ENCODE results near the gene WFDC6.
"Not testable (repeated sequence)": the region's sequence is repeated elsewhere in the genome, so short reads cannot be mapped to it uniquely, and the experiment has no call there.

The WFDC6 gene

GRCh38 chr20:45539382-45539781 is at the start of gene WFDC6:
Gene WFDC6 (minus strand): TSS chr20:45539482. CDS start chr20:45539407, 75 bp downstream.
- no peak for DNase-seq

GRCh38 chr20:45588800-45589199 is 49.5 kb upstream of the WFDC6 start:
- no peak for DNase-seq

- DNase-seq = not testable (repeated sequence)
Observed at GRCh38 chr20:45585986-45586385, 46.7 kb upstream of the WFDC6 start.

- not testable (repeated sequence) for DNase-seq
Observed at GRCh38 chr20:45584294-45584693, 45.0 kb upstream of the WFDC6 start.

GRCh38 chr20:45583502-45583901 is 44.2 kb upstream of the WFDC6 start:
- DNase-seq = no peak

GRCh38 chr20:45581702-45582101 is 42.4 kb upstream of the WFDC6 start:
- no peak for DNase-seq

GRCh38 chr20:45579184-45579583 is 39.9 kb upstream of the WFDC6 start, which contains the start of gene WFDC8:
Gene WFDC8 (minus strand): TSS chr20:45579284. CDS start chr20:45579247, 37 bp downstream.
- no peak for DNase-seq

GRCh38 chr20:45578231-45578630 is 38.9 kb upstream of the WFDC6 start:
- DNase-seq = no peak

GRCh38 chr20:45576995-45577394 is 37.7 kb upstream of the WFDC6 start:
- no peak for DNase-seq

GRCh38 chr20:45575931-45576330 is 36.6 kb upstream of the WFDC6 start:
- DNase-seq = no peak

GRCh38 chr20:45569650-45570049 is 30.4 kb upstream of the WFDC6 start:
- DNase-seq = not testable (repeated sequence)

- DNase-seq = no peak
Observed at GRCh38 chr20:45564760-45565276, 25.5 kb upstream of the WFDC6 start.

- no peak for DNase-seq
Observed at GRCh38 chr20:45555198-45555597, 15.9 kb upstream of the WFDC6 start.

- DNase-seq = no peak
Observed at GRCh38 chr20:45552456-45552855, 13.2 kb upstream of the WFDC6 start.

- DNase-seq = no peak
Observed at GRCh38 chr20:45550765-45551164, 11.5 kb upstream of the WFDC6 start.

GRCh38 chr20:45548410-45548809 is 9.1 kb upstream of the WFDC6 start:
- DNase-seq = no peak

- no peak for DNase-seq
Observed at GRCh38 chr20:45547206-45547770, 8.0 kb upstream of the WFDC6 start, which contains the start of gene EPPIN. Gene EPPIN (minus strand): TSS chr20:45547401. CDS start chr20:45547357, 44 bp downstream.

GRCh38 chr20:45545754-45546453 is 6.6 kb upstream of the WFDC6 start:
- DNase-seq = no peak

GRCh38 chr20:45545351-45545750 is 6.1 kb upstream of the WFDC6 start:
- DNase-seq = no peak

GRCh38 chr20:45538209-45538799 is 978 bp downstream of the WFDC6 start:
- DNase-seq = no peak

- DNase-seq = no peak
Observed at GRCh38 chr20:45527294-45527693, 12.0 kb downstream of the WFDC6 start.

GRCh38 chr20:45523821-45524220 is 15.5 kb downstream of the WFDC6 start:
- DNase-seq = no peak

- no peak for DNase-seq
Observed at GRCh38 chr20:45518282-45518681, 21.0 kb downstream of the WFDC6 start.
